GM12878 (cell line): Measurements from ENCODE around the gene TGFB1. TPM values are rescaled to one million over a fixed set of nuclear protein-coding genes. Genes with fewer than 3 reads are reported as not detected.

Source experiments
- BMI1 ChIP-seq: fragments of 450-650 bp; IDR thresholded peaks from 2 replicates; pipeline ENCODE4 v1.6.1; 2016; ENCODE audit warnings: mild to moderate bottlenecking, moderate library complexity, borderline replicate concordance
- CREM ChIP-seq: IDR thresholded peaks from 2 replicates; pipeline ENCODE4 v1.6.1; 2014; ENCODE audit warnings: antibody characterized with exemption, low read depth
- DPF2 ChIP-seq: fragments of 450-650 bp; IDR thresholded peaks from 2 replicates; pipeline ENCODE4 v1.6.1; 2017; ENCODE audit warnings: mild to moderate bottlenecking
- FOXM1 ChIP-seq: IDR thresholded peaks from 2 replicates; pipeline ENCODE4 v1.6.1; 2012; ENCODE audit warnings: low read depth, mild to moderate bottlenecking, inconsistent platforms, low read length, moderate library complexity
- MXI1 ChIP-seq: fragments of 150-350 bp; IDR thresholded peaks from 2 replicates; pipeline ENCODE4 v1.6.1; 2011; ENCODE audit warnings: low read depth, mild to moderate bottlenecking, inconsistent platforms, low read length, improper control_type of control experiment
- RB1 ChIP-seq: fragments of 450-650 bp; formaldehyde crosslinking; IDR thresholded peaks from 2 replicates; pipeline ENCODE4 v1.6.1; 2017; ENCODE audit warnings: mild to moderate bottlenecking, borderline replicate concordance
- TBL1XR1 ChIP-seq: IDR thresholded peaks from 2 replicates; pipeline ENCODE4 v1.6.1; 2012; ENCODE audit warnings: low read depth, low read length, improper control_type of control experiment
- TCF7 ChIP-seq: IDR thresholded peaks from 2 replicates; pipeline ENCODE4 v1.6.1; 2014; ENCODE audit warnings: antibody characterized with exemption, borderline replicate concordance
- ZZZ3 ChIP-seq: IDR thresholded peaks from 2 replicates; pipeline ENCODE4 v1.6.1; 2011; ENCODE audit warnings: low read depth; ENCODE audit not compliant: control insufficient read depth, insufficient read length
- polyA plus RNA-seq, 11 experiments: library from polyadenylated mRNA; depleted of rRNA in 4 of 11; unstranded in 6 of 11; stranded (reverse) in 5 of 11; fragments of >200 nt; fragmentation: Nextera tagmentation in 4 of 11; fragmentation: Illumina TruSeq in 1 of 11; extraction: Ambion mirVana in 4 of 11; extraction: Trizol in 1 of 11; gene quantifications; 1 replicate in 1 of 11; 2 replicates in 10 of 11; pipeline versions ENCODE4 v1.2.1 to v1.2.3, GENCODE V29; 2011 to 2016; ENCODE audit warnings: inconsistent platforms in 2 of 11, missing spikeins in 2 of 11, low read depth in 1 of 11
- total RNA-seq, 4 experiments: library from RNA; depleted of rRNA in 3 of 4; stranded (reverse); fragments of >200 nt in 3 of 4; fragmentation: Illumina TruSeq in 1 of 4; extraction: Trizol in 1 of 4; gene quantifications; 2 replicates each; pipeline versions ENCODE4 v1.2.1 to v1.2.3, GENCODE V29; 2013 to 2021
- TF ChIP-seq, protein P1 (sequence below): IDR thresholded peaks from 2 replicates; pipeline ENCODE4 v1.6.1; 2012; ENCODE audit warnings: low read depth, low read length, improper control_type of control experiment
- TF ChIP-seq, protein P2 (sequence below), 3 experiments: IDR thresholded peaks in 2 of 3; conservative IDR thresholded peaks in 1 of 3; 2 replicates each; pipeline ENCODE4 v1.5.1; 2011; ENCODE audit warnings: low read depth in 3 of 3, low read length in 3 of 3, mild to moderate bottlenecking in 3 of 3, control low read depth in 2 of 3, moderate library complexity in 2 of 3, inconsistent platforms in 1 of 3, mixed read lengths in 1 of 3; ENCODE audit not compliant: control insufficient read depth in 2 of 3, insufficient read depth in 1 of 3; ENCODE audit errors: extremely low read depth in 1 of 3
- TF ChIP-seq, protein P3 (sequence below): fragments of 450-650 bp; IDR thresholded peaks from 2 replicates; pipeline ENCODE4 v1.6.1; 2017; ENCODE audit warnings: low read depth, mild to moderate bottlenecking, moderate library complexity
- TF ChIP-seq, protein P4 (sequence below): fragments of 450-650 bp; formaldehyde crosslinking; IDR thresholded peaks from 2 replicates; pipeline ENCODE4 v1.4.0; 2022; ENCODE audit warnings: mild to moderate bottlenecking, moderate library complexity
- TF ChIP-seq, protein P5 (sequence below): fragments of 450-650 bp; IDR thresholded peaks from 2 replicates; pipeline ENCODE4 v1.6.1; 2017; ENCODE audit warnings: borderline replicate concordance
- TF ChIP-seq, protein P6 (sequence below): fragments of 450-650 bp; IDR thresholded peaks from 2 replicates; pipeline ENCODE4 v1.6.1; 2016; ENCODE audit warnings: mild to moderate bottlenecking

The TGFB1 gene
- total and polyA plus RNA-seq, 10 of the 15 experiments (the other 5 are each of a cell fraction or from before 2014, with no cell fraction given) = 0.23 to 120 (median 10.9) TPM

DNA sequence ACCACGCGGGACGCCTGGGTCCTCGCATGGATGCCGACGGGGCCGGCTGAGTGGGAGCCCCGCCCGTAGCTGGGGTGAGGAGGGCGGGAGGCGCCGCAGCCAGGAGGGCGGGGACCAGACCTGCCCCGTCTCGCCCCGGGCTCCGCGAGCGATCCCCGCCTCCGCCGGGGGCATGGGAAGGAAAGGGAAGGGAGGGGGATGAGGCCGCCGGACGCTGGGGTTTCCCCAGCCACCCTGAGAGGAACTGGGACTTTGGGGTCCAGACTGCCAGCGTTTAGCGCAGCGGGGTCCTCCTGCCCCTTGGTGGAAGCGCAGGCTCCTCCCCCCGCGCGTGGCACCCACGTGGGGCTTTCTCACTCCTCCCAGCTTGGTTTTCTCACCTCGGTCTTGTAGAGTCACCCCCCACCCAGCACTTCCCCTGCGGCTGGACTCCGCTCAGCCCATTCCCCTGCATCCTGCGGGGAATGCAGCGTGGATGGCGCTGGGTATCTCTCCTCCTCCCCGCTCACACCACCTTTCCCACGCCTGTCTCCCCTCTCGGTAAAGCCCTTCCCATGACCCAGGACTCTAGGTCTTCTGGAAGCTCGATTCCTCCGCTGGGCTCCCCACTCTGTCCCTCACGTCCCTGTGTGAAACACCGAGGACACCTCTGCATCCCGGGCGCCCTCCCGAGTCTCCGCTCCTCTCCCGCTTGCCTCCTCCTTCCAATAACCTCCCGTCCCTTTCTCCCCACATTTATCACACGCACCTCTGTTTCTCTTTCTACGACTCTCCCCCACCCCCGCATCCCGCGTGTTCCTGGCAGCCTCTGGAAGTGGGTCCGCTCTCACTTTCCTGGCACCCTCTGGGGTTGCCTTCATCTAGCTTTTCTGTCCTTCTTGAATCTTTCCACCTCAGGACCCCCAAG is 2.1 kb downstream of the TGFB1 start (continued):
- TF ChIP-seq, protein P1, sequence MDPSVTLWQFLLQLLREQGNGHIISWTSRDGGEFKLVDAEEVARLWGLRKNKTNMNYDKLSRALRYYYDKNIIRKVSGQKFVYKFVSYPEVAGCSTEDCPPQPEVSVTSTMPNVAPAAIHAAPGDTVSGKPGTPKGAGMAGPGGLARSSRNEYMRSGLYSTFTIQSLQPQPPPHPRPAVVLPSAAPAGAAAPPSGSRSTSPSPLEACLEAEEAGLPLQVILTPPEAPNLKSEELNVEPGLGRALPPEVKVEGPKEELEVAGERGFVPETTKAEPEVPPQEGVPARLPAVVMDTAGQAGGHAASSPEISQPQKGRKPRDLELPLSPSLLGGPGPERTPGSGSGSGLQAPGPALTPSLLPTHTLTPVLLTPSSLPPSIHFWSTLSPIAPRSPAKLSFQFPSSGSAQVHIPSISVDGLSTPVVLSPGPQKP = 0 out of 2 replicates have a peak, but pooled peaks have one; percentile 31
- TF ChIP-seq, protein P2, sequence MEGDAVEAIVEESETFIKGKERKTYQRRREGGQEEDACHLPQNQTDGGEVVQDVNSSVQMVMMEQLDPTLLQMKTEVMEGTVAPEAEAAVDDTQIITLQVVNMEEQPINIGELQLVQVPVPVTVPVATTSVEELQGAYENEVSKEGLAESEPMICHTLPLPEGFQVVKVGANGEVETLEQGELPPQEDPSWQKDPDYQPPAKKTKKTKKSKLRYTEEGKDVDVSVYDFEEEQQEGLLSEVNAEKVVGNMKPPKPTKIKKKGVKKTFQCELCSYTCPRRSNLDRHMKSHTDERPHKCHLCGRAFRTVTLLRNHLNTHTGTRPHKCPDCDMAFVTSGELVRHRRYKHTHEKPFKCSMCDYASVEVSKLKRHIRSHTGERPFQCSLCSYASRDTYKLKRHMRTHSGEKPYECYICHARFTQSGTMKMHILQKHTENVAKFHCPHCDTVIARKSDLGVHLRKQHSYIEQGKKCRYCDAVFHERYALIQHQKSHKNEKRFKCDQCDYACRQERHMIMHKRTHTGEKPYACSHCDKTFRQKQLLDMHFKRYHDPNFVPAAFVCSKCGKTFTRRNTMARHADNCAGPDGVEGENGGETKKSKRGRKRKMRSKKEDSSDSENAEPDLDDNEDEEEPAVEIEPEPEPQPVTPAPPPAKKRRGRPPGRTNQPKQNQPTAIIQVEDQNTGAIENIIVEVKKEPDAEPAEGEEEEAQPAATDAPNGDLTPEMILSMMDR (IDR thresholded peaks at IDR 0.05 in 2 of 3, conservative IDR thresholded peaks at IDR 0.05 in 1 of 3; ENCODE audit: control insufficient read depth in 2 of 3, extremely low read depth in 1 of 3, insufficient read depth in 1 of 3, low read depth in 3 of 3, low read length in 3 of 3) = no peak
- TF ChIP-seq, protein P3, sequence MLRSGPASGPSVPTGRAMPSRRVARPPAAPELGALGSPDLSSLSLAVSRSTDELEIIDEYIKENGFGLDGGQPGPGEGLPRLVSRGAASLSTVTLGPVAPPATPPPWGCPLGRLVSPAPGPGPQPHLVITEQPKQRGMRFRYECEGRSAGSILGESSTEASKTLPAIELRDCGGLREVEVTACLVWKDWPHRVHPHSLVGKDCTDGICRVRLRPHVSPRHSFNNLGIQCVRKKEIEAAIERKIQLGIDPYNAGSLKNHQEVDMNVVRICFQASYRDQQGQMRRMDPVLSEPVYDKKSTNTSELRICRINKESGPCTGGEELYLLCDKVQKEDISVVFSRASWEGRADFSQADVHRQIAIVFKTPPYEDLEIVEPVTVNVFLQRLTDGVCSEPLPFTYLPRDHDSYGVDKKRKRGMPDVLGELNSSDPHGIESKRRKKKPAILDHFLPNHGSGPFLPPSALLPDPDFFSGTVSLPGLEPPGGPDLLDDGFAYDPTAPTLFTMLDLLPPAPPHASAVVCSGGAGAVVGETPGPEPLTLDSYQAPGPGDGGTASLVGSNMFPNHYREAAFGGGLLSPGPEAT = peak; percentile 73
- peak; percentile 60; the same call in 1 of the 2 replicates for TF ChIP-seq DPF2
- no peak for TF ChIP-seq TBL1XR1
- TF ChIP-seq, protein P4, sequence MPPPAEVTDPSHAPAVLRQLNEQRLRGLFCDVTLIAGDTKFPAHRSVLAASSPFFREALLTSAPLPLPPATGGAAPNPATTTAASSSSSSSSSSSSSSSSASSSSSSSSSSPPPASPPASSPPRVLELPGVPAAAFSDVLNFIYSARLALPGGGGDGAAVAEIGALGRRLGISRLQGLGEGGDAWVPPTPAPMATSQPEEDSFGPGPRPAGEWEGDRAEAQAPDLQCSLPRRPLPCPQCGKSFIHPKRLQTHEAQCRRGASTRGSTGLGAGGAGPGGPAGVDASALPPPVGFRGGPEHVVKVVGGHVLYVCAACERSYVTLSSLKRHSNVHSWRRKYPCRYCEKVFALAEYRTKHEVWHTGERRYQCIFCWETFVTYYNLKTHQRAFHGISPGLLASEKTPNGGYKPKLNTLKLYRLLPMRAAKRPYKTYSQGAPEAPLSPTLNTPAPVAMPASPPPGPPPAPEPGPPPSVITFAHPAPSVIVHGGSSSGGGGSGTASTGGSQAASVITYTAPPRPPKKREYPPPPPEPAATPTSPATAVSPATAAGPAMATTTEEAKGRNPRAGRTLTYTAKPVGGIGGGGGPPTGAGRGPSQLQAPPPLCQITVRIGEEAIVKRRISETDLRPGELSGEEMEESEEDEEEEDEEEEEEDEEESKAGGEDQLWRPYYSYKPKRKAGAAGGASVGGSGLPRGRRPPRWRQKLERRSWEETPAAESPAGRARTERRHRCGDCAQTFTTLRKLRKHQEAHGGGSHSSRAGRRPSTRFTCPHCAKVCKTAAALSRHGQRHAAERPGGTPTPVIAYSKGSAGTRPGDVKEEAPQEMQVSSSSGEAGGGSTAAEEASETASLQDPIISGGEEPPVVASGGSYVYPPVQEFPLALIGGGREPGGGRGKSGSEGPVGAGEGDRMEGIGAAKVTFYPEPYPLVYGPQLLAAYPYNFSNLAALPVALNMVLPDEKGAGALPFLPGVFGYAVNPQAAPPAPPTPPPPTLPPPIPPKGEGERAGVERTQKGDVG (CRISPR knock-in tag) = no peak
- TF ChIP-seq, protein P5, sequence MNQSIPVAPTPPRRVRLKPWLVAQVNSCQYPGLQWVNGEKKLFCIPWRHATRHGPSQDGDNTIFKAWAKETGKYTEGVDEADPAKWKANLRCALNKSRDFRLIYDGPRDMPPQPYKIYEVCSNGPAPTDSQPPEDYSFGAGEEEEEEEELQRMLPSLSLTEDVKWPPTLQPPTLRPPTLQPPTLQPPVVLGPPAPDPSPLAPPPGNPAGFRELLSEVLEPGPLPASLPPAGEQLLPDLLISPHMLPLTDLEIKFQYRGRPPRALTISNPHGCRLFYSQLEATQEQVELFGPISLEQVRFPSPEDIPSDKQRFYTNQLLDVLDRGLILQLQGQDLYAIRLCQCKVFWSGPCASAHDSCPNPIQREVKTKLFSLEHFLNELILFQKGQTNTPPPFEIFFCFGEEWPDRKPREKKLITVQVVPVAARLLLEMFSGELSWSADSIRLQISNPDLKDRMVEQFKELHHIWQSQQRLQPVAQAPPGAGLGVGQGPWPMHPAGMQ = no peak
- TF ChIP-seq CREM = peak; percentile 20; the same call in 1 of the 2 replicates
- TF ChIP-seq, protein P6, sequence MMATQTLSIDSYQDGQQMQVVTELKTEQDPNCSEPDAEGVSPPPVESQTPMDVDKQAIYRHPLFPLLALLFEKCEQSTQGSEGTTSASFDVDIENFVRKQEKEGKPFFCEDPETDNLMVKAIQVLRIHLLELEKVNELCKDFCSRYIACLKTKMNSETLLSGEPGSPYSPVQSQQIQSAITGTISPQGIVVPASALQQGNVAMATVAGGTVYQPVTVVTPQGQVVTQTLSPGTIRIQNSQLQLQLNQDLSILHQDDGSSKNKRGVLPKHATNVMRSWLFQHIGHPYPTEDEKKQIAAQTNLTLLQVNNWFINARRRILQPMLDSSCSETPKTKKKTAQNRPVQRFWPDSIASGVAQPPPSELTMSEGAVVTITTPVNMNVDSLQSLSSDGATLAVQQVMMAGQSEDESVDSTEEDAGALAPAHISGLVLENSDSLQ = no peak
- no peak for TF ChIP-seq ZZZ3
- TF ChIP-seq TCF7 = no peak
- TF ChIP-seq RB1 = no peak
- TF ChIP-seq BMI1 = no peak
- 0 out of 2 replicates have a peak, but pooled peaks have one; percentile 46 for TF ChIP-seq MXI1
- TF ChIP-seq FOXM1 = no peak
